Testis (tissue), 5 donors: ENCODE measurements around the gene WNK3. TPM values are rescaled to one million over a fixed set of nuclear protein-coding genes. Genes with fewer than 3 reads are reported as not detected.
"Not testable (repeated sequence)": the region's sequence is repeated elsewhere in the genome, so short reads cannot be mapped to it uniquely, and the experiment has no call there.

Experiments used
- DNase-seq: peaks from one replicate; pipeline ENCODE4 v3.0.0-alpha.2; 2019
- H3K27ac ChIP-seq, 2 donors: fragments of 200-600 bp; sonication (generic); one replicate each; pipeline ENCODE4 v1.5.1; 2019
- H3K27me3 ChIP-seq: fragments of 200-600 bp; sonication (generic); one replicate; pipeline ENCODE4 v1.5.1; 2019
- H3K36me3 ChIP-seq: fragments of 200-600 bp; sonication (generic); one replicate; pipeline ENCODE4 v1.5.1; 2017; ENCODE audit warnings: low read depth; ENCODE audit errors: missing control alignments
- H3K4me1 ChIP-seq: fragments of 200-600 bp; sonication (generic); one replicate; pipeline ENCODE4 v1.5.1; 2019
- H3K4me3 ChIP-seq, 2 donors: fragments of 200-600 bp; sonication (generic); one replicate each; pipeline ENCODE4 v1.5.1; 2017 to 2019
- H3K9me3 ChIP-seq: fragments of 200-600 bp; sonication (generic); one replicate; pipeline ENCODE4 v1.5.1; 2017
- POLR2A ChIP-seq: fragments of 450-650 bp; IDR thresholded peaks from one replicate; pipeline ENCODE4 v1.6.1; 2017; ENCODE audit warnings: antibody characterized with exemption, mild to moderate bottlenecking, moderate library complexity
- WGBS, 2 donors: methylation state at CpG; one replicate each; pipeline ENCODE4 v1.1.5; 2018; 5-methylcytosine and 5-hydroxymethylcytosine counted together
- intact Hi-C: fragments of 100-400 bp; cut with DNase I; formaldehyde crosslinking; loops from one replicate; pipeline ENCODE4 v1.15.1; 2023; ENCODE audit warnings: low total_unique reads
- long read RNA-seq, 2 donors: transcript quantifications; one replicate each; lab custom pipeline, GENCODE V29; 2026
- polyA plus RNA-seq: library from polyadenylated mRNA; stranded (reverse); fragments of 350-450 nt; fragmentation: Illumina TruSeq; extraction: RNeasy Lipid Tissue Mini Kit (QIAGEN cat#74804); gene quantifications from one replicate; pipeline ENCODE4 v1.2.3, GENCODE V29; 2014; ENCODE audit warnings: low read depth, low replicate concordance; ENCODE audit not compliant: insufficient read depth
- total RNA-seq, 2 donors: library from RNA; depleted of rRNA; stranded (reverse); fragments of >200 nt; gene quantifications; one replicate each; pipeline ENCODE4 v1.2.3, GENCODE V29; 2016
- TF ChIP-seq, protein P1 (sequence below), 3 experiments: fragments of 450-650 bp in 2 of 3; fragments of 200-600 bp in 1 of 3; sonication (generic) in 1 of 3; IDR thresholded peaks; one replicate each; pipeline ENCODE4 v1.5.1; 2016 to 2019; ENCODE audit warnings: antibody characterized with exemption in 3 of 3, mild to moderate bottlenecking in 2 of 3, moderate library complexity in 1 of 3

The WNK3 gene
- 100 to 1,000 TPM; 104 to 110 TPM for total RNA-seq
- polyA plus RNA-seq = 18.1 TPM
- long read RNA-seq, donor 1 = 0 reads
- long read RNA-seq, donor 2 = 0 reads

DNA sequence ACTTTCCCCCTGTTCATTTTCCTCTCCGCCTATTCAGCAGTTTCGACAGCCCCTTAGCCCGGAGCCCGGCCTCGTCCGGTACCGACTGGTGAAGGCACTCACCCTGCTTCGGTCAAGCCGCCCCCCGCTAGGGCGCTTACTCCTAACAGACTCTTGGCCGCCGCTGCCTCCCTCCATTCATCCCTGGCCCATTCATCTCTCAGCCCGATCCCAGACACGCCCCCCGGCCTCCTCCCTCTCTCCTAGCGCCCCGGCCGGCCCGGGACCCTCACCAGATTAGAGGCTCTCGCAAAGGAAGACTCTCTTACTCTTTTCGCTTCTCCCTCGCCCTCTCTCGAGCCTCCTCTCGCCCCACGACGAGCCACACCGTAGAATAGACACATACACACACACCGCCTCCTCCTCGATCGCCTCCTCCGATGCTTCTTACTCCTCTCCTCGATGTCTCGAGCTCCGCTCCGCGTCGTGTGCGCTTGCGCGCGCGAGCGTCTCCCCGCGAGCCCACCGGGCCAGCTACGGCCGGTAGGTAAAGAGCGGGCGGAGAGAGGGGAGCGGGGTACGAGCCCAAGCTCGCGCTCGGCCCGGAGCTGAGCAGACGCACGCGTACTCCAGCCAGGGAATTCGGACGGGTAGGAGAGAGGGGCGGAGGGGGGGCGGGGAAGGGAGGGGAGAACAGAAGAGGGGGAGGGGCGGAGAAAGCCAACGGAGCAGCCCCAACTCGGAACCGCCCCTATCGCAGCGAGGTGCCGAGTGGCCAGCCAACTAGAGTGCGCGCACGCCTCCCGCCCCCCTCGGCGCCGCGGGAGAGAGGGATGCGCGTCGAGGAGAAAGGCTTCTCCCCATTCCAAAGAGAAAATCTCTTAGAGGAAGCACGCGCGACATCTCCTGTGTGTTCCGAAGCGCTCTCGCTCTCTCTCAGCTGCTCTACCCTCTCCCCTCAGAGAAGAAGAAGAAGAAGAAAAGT, at the start of gene WNK3:
WNK3 (minus strand) TSS at position 633 of the 964 bp plus-strand sequence.
- no peaks in the 10 kb centered on the region for H3K27me3 ChIP-seq
- H3K4me1 ChIP-seq = no peaks in the 10 kb centered on the region
- no peaks in the 10 kb centered on the region for H3K36me3 ChIP-seq
- peak within 1 kb of the TSS; percentile 63 to 76 for H3K4me3 ChIP-seq
- peak; percentile 92 for DNase-seq
- no peaks in the 10 kb centered on the region for H3K9me3 ChIP-seq
- H3K27ac ChIP-seq = peak within 1 kb of the TSS; percentile 70 to 83
- WGBS, 2 donors = 0 to 2% methylated on average over 15 to 44 of the region's 88 CpGs
- TF ChIP-seq, protein P1, sequence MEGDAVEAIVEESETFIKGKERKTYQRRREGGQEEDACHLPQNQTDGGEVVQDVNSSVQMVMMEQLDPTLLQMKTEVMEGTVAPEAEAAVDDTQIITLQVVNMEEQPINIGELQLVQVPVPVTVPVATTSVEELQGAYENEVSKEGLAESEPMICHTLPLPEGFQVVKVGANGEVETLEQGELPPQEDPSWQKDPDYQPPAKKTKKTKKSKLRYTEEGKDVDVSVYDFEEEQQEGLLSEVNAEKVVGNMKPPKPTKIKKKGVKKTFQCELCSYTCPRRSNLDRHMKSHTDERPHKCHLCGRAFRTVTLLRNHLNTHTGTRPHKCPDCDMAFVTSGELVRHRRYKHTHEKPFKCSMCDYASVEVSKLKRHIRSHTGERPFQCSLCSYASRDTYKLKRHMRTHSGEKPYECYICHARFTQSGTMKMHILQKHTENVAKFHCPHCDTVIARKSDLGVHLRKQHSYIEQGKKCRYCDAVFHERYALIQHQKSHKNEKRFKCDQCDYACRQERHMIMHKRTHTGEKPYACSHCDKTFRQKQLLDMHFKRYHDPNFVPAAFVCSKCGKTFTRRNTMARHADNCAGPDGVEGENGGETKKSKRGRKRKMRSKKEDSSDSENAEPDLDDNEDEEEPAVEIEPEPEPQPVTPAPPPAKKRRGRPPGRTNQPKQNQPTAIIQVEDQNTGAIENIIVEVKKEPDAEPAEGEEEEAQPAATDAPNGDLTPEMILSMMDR (IDR thresholded peaks at IDR 0.05) = no peak
- TF ChIP-seq POLR2A = no peak
- intact Hi-C loops = no loop called here

DNA sequence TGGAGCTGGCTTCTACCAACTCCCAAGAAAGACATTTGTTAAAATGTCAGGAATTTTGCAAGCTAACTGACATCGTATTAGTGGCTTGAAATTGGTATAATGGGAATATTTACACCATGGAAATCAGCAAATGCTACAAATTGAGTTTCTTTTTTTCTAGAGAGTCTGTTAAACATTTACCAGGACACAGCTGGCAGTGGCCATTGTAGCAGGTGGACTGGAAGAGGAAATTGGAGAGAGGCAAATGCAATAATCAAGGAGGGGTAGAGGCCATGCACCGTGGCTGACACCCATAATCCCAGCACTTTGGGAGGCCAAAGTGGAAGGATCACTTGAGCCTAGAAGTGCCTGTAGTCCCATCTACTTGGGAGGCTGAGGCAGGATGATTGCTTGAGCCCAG, 49.4 kb upstream of the WNK3 start:
- Histone ChIP-seq H3K9me3 (no peaks in the 10 kb centered on the region), H3K4me1 (no peaks in the 10 kb centered on the region), H3K4me3 (no peak overlapping the region), H3K27ac (no peak overlapping the region), H3K27me3 (no peaks in the 10 kb centered on the region), H3K36me3 (no peaks in the 10 kb centered on the region)
- intact Hi-C loops = no loop called here
- TF ChIP-seq, protein P1 (IDR thresholded peaks at IDR 0.05) = no peak
- TF ChIP-seq POLR2A = no peak
- no peak for DNase-seq
- WGBS, 2 donors = 77 to 83% methylated on average over 2 of the region's 2 CpGs

DNA sequence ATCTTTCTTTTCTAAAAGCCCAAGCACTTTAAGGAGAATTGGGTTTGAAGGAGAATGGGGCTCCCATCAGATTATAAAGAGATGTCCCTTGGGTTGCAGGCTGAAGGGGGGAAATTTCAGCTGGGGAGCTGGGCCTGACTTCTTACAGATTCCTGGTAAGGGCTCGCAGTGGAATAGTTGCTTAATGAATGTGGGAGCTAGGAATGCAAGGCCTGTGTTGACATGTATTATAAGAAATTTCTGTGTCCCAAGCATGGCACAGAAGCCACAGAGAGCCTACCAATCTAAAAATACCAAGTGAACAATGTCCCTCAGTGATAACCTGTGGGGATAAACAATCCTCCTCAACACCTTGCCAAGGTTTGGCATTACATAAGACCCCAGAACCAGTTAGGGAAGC, 39.3 kb upstream of the WNK3 start:
- Histone ChIP-seq H3K4me1 (no peaks in the 10 kb centered on the region), H3K4me3 (no peak overlapping the region), H3K36me3 (no peaks in the 10 kb centered on the region), H3K9me3 (no peaks in the 10 kb centered on the region), H3K27ac (no peak overlapping the region), H3K27me3 (no peaks in the 10 kb centered on the region)
- no peak for DNase-seq
- intact Hi-C loops = no loop called here
- no peak for TF ChIP-seq POLR2A
- TF ChIP-seq, protein P1 (IDR thresholded peaks at IDR 0.05) = no peak
- 78 to 100% methylated on average over 1 of the region's 1 CpG for WGBS, 2 donors

DNA sequence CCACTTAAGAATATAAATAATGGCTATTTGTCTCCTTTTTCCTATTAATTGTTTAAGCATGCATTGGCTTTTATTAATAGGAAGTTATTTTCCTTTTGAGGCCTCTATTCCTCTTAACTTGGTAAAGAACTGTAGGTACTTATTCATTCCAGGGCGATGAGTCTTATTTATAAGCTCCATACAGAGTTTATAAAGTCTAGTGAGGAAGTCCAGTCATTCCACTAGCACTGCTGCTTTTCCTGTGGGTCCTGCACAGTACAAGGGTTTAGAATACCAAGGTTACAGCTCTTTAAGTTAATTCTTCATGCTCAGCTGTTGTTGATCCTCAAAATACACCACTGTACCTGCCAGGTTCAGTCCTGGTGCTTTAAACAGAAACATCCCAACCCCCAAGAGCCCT, 28.5 kb upstream of the WNK3 start:
- Histone ChIP-seq H3K27me3 (no peaks in the 10 kb centered on the region), H3K9me3 (no peaks in the 10 kb centered on the region), H3K36me3 (no peaks in the 10 kb centered on the region), H3K27ac (no peak overlapping the region), H3K4me3 (no peak overlapping the region), H3K4me1 (no peaks in the 10 kb centered on the region)
- TF ChIP-seq, protein P1 (IDR thresholded peaks at IDR 0.05) = no peak
- no peak for TF ChIP-seq POLR2A
- 90% methylated on average over 1 of the region's 1 CpG for WGBS, 2 donors
- intact Hi-C loops = no loop called here
- DNase-seq = no peak

DNA sequence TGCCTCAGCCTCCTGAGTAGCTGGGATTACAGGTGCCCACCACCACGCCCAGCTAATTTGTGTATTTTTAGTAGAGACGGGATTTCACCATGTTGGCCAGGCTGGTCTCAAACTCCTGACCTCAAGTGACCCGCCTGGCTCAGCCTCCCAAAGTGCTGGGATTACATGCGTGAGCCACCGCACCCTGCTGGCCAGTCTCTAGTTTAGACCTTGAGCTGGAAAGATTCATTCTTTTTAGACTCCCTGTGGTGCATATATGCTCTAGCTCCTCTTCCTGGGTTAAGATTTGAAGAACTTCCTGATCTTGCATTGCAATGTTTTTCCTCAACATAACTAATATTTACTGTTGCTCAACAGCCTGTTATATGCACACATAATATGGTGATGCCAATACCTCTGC, 26.8 kb upstream of the WNK3 start:
- intact Hi-C loops, H3K36me3 ChIP-seq, H3K9me3 ChIP-seq, H3K4me1 ChIP-seq, H3K27me3 ChIP-seq, H3K27ac ChIP-seq, H3K4me3 ChIP-seq: not testable (repeated sequence)
- peak; percentile 20 for DNase-seq
- 50% methylated on average over 5 of the region's 5 CpGs; no CpG with 5 or more reads in 1 of the 2 donors for WGBS, 2 donors
